Kidney (tissue), 14 donors: ENCODE measurements around the gene PCDH9. TPM values are rescaled to one million over a fixed set of nuclear protein-coding genes. Genes with fewer than 3 reads are reported as not detected.

Experiments
- DNase-seq, 5 donors: peaks; one replicate each; pipeline ENCODE4 v3.0.0-alpha.2; 2013 to 2020
- FAIRE-seq: peaks from 2 replicates; lab custom pipeline; 2012; peaks lifted over from hg19 to GRCh38; lab: Jason Lieb, UNC
- H3K27ac ChIP-seq, 2 donors: one replicate each; pipeline ENCODE4 v1.7.0; 2013; ENCODE audit warnings: low read depth in 2 of 2, low read length in 2 of 2, inconsistent platforms in 1 of 2
- H3K27me3 ChIP-seq: one replicate; pipeline ENCODE4 v1.7.1; 2013; ENCODE audit warnings: low read length, inconsistent platforms; ENCODE audit not compliant: control insufficient read depth, insufficient read depth
- H3K36me3 ChIP-seq, 3 donors: one replicate each; pipeline versions ENCODE4 v1.7.0 to v1.7.1; 2013; ENCODE audit warnings: low read length in 3 of 3, control low read depth in 1 of 3, inconsistent platforms in 1 of 3; ENCODE audit not compliant: insufficient read depth in 3 of 3, control insufficient read depth in 2 of 3
- H3K4me1 ChIP-seq, 3 donors: one replicate each; pipeline versions ENCODE4 v1.7.0 to v1.7.1; 2013; ENCODE audit warnings: low read length in 3 of 3, inconsistent platforms in 1 of 3, low read depth in 1 of 3; ENCODE audit not compliant: control insufficient read depth in 2 of 3, insufficient read depth in 2 of 3
- H3K4me3 ChIP-seq, 3 donors: one replicate each; pipeline versions ENCODE4 v1.7.0 to v1.8.1; 2013; ENCODE audit warnings: low read length in 3 of 3, control low read depth in 1 of 3, inconsistent platforms in 1 of 3
- H3K9ac ChIP-seq, 3 donors: one replicate each; pipeline versions ENCODE4 v1.7.0 to v1.7.1; 2013; ENCODE audit warnings: low read length in 3 of 3, control low read depth in 1 of 3, inconsistent platforms in 1 of 3
- H3K9me3 ChIP-seq, 3 donors: one replicate each; pipeline versions ENCODE4 v1.7.0 to v1.7.1; 2013; ENCODE audit warnings: low read length in 3 of 3, control low read depth in 1 of 3, inconsistent platforms in 1 of 3; ENCODE audit not compliant: control insufficient read depth in 2 of 3, insufficient read depth in 1 of 3
- intact Hi-C: fragments of 100-400 bp; cut with DNase I; formaldehyde crosslinking; loops from one replicate; pipeline ENCODE4 v1.11.1; 2022
- polyA plus RNA-seq: library from polyadenylated mRNA; stranded (reverse); fragments of 350-450 nt; fragmentation: Illumina TruSeq; extraction: RNeasy Lipid Tissue Mini Kit (QIAGEN cat#74804); gene quantifications from one replicate; pipeline ENCODE4 v1.2.3, GENCODE V29; 2014; ENCODE audit warnings: low read depth, low replicate concordance; ENCODE audit not compliant: insufficient read depth
- total RNA-seq: library from RNA; stranded (reverse); fragmentation: NEBNext Ultra II Directional; extraction: Animal tissue kit (Norgen Biotek cat#: 25700); gene quantifications from one replicate; pipeline ENCODE4 v1.2.1, GENCODE V29; 2021
- TF ChIP-seq, protein P1 (sequence below): IDR thresholded peaks from 3 replicates; pipeline ENCODE4 v1.5.1; 2012; ENCODE audit warnings: mild to moderate bottlenecking, moderate library complexity, borderline replicate concordance; ENCODE audit not compliant: insufficient read depth; ENCODE audit errors: extremely low read depth
- donor health status: control.
- donor health status: control.
- donor health status: control.
- donor health status: control.
- donor health status: control.
- donor health status: DM: yes; HTN: yes; CAD: no.
- donor health status: Normal renal cell carcinoma (clear cell type).

The PCDH9 gene
- total and polyA plus RNA-seq, 2 donors from 2014 or later = 1.6 to 9.5 TPM

DNA sequence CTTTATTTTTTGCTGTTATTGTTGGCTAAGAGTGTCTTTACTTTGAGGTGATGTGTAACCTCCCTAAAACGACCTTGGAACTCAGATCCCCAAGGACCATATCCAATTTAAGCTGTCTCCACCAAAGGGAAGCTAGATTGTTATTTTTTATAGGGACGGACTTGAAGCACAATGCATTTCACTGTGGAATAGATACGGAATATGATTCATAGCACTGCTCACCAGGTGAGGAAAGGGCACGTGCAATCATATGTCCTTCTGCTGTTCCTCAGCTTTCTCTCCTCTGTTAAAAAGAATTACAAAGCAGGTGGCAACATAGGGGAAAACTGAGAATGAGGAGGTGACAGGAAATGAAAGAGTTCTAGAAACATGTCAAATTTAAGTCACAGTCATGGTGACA lies 679.0 kb downstream of the PCDH9 start:
- Histone ChIP-seq H3K27me3 (no peaks in the 10 kb centered on the region), H3K36me3 (no peaks in the 10 kb centered on the region), H3K4me3 (no peak overlapping the region), H3K9me3 (no peaks in the 10 kb centered on the region), H3K9ac (no peak overlapping the region), H3K4me1 (no peaks in the 10 kb centered on the region), H3K27ac (no peak overlapping the region)
- FAIRE-seq = no peak
- intact Hi-C loops = no loop called here
- DNase-seq = no peak
- TF ChIP-seq, protein P1, sequence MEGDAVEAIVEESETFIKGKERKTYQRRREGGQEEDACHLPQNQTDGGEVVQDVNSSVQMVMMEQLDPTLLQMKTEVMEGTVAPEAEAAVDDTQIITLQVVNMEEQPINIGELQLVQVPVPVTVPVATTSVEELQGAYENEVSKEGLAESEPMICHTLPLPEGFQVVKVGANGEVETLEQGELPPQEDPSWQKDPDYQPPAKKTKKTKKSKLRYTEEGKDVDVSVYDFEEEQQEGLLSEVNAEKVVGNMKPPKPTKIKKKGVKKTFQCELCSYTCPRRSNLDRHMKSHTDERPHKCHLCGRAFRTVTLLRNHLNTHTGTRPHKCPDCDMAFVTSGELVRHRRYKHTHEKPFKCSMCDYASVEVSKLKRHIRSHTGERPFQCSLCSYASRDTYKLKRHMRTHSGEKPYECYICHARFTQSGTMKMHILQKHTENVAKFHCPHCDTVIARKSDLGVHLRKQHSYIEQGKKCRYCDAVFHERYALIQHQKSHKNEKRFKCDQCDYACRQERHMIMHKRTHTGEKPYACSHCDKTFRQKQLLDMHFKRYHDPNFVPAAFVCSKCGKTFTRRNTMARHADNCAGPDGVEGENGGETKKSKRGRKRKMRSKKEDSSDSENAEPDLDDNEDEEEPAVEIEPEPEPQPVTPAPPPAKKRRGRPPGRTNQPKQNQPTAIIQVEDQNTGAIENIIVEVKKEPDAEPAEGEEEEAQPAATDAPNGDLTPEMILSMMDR = no peak

DNA sequence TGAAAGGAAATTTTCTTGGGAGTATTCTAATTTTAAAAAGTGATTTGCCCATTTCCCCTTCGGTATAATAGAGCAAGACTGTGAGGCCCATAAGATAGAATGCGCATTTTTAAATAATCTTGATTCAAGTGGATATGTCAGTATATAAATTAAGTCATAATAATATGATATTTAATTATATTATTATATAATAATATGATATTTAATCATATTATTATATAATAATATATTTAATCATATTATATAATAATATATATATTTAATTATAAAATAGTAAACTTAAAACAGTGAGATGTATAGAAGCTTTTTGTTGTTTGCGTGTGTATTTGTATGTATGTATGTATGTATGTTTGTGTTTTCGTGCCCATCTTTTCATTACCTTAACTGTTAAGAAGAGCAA lies 682.5 kb downstream of the PCDH9 start:
- Histone ChIP-seq H3K4me3 (no peak overlapping the region), H3K27me3 (no peaks in the 10 kb centered on the region), H3K4me1 (no peaks in the 10 kb centered on the region), H3K9ac (no peak overlapping the region), H3K27ac (no peak overlapping the region), H3K36me3 (no peaks in the 10 kb centered on the region), H3K9me3 (no peaks in the 10 kb centered on the region)
- DNase-seq = no peak
- intact Hi-C loops = no loop called here
- TF ChIP-seq, protein P1 = no peak
- peak; percentile 89 for FAIRE-seq

DNA sequence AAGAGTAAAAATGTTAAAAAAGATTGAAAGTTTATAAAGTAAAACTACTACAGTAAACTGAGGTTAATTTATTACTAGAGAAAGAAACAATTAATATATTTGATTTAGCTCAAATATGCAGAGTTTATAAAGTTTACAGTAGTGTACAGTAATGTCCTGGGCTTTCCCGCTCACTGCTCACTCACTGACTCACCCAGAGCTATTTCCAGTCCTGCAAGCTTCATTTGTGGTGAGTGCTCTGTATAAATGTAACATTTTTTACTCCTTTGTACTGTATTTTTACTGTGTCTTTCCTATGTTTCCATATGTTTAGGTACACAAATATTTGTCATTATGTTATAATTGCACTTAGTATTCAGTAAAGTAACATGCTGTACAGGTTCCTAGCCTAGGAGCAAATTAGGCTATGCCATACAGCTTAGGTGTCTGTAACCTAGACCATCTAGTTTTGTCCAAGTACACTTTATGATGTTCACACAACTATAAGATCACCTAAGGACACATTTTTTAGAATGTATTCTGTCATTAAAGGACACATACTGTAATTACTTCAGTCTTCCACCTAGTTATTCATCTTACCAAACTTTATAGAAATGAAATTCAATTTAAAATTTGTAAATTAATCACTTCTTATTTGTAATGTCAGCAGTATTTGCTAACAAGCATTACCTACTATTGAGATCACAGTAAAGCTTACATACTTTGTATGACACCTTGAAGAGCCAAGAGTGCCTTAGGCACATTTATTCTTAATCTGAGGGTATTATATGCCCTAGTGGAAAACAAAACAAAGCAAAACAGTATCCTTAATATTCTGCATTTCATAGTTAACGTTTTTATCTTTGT lies 683.4 kb downstream of the PCDH9 start:
- Histone ChIP-seq H3K27me3 (no peaks in the 10 kb centered on the region), H3K36me3 (no peaks in the 10 kb centered on the region), H3K9me3 (no peaks in the 10 kb centered on the region), H3K9ac (no peak overlapping the region), H3K27ac (no peak overlapping the region), H3K4me1 (no peaks in the 10 kb centered on the region), H3K4me3 (no peak overlapping the region)
- FAIRE-seq (no peak), DNase-seq (no peak)
- intact Hi-C loops = no loop called here
- TF ChIP-seq, protein P1 = no peak
